ENCODE results near the gene CTSD. TPM values are rescaled to one million over a fixed set of nuclear protein-coding genes. Genes with fewer than 3 reads are reported as not detected.

CTSD gene
- total and polyA plus RNA-seq, 2 of the 4 experiments (the other 2 are of a cell fraction), result 39.8 to 166 TPM

- Histone ChIP-seq H2BK15ac (ENCODE audit: low read depth, low read length) (no peak overlapping the region), H4K91ac (ENCODE audit: insufficient read depth, low read depth, low read length) (no peak overlapping the region), H3K9ac (ENCODE audit: low read depth, low read length) (no peak overlapping the region), H2AK9ac (replicated peaks; ENCODE audit: low read depth, low read length, poor library complexity) (no peak overlapping the region), H2BK5ac (ENCODE audit: low read depth, low read length, poor library complexity, severe bottlenecking) (no peak overlapping the region), H3K36me3 (ENCODE audit: control insufficient read depth, insufficient read depth, low read length) (no peaks in the 10 kb centered on the region), H2AFZ (replicated peaks; ENCODE audit: low read length, poor library complexity) (no peak overlapping the region), H3K9me3 (ENCODE audit: control insufficient read depth, insufficient read depth, low read length) (no peaks in the 10 kb centered on the region), H3K4me3 (ENCODE audit: insufficient read depth, low read depth, low read length) (no peak overlapping the region), H3K23ac (ENCODE audit: low read depth, low read length) (no peak overlapping the region), H3K56ac (ENCODE audit: extremely low read depth, insufficient read depth, low read length) (no peak overlapping the region), H3K9me1 (ENCODE audit: insufficient read depth, low read length) (no peaks in the 10 kb centered on the region), H3K27me3 (ENCODE audit: control insufficient read depth, insufficient read depth, low read length) (peaks cover 44% of the 10 kb centered on the region), H3K79me1 (ENCODE audit: low read depth in 1 of 2, low read length in 2 of 2) (no peaks in the 10 kb centered on the region), H2BK120ac (ENCODE audit: low read depth, low read length) (no peak overlapping the region), H2AK5ac (ENCODE audit: low read depth, low read length) (no peak overlapping the region), H4K8ac (ENCODE audit: low read depth in 2 of 2, low read length in 2 of 2) (no peak overlapping the region), H3K27ac (ENCODE audit: insufficient read depth, low read length) (no peak overlapping the region), H3K4me2 (ENCODE audit: low read depth, low read length) (no peak overlapping the region), H3K4me1 (ENCODE audit: control insufficient read depth, insufficient read depth, low read length) (no peaks in the 10 kb centered on the region), H3K4ac (ENCODE audit: low read depth, low read length) (no peak overlapping the region), H4K5ac (ENCODE audit: low read depth, low read length) (no peak overlapping the region), H3K14ac (replicated peaks; ENCODE audit: low read depth, low read length) (no peak overlapping the region), H4K20me1 (ENCODE audit: insufficient read depth, low read length) (no peaks in the 10 kb centered on the region), H2BK20ac (ENCODE audit: low read depth, low read length) (no peak overlapping the region), H3K18ac (ENCODE audit: low read depth, low read length) (no peak overlapping the region)
- CTCF ChIA-PET, result no interaction called here
- dilution Hi-C loops (cut with HindIII; ENCODE audit: low sequenced_read_pairs, unreplicated experiment), result no loop called here
- TF ChIP-seq ELK1 (IDR thresholded peaks at IDR 0.05; ENCODE audit: borderline replicate concordance, low read depth, low read length), result no peak
- TF ChIP-seq CTCF (conservative IDR thresholded peaks at IDR 0.05; ENCODE audit: low read depth, low read length), result no peak
- no peak for TF ChIP-seq CEBPB (IDR thresholded peaks at IDR 0.05; ENCODE audit: low read depth, low read length)
- BruUV-seq (replicated peaks), result no TSS peak
- in situ Hi-C loops (cut with MboI; ENCODE audit: low sequenced_read_pairs), result no loop called here
- POLR2A ChIA-PET (ENCODE audit: unreplicated experiment), result no interaction called here
- no peak for ATAC-seq (ENCODE audit: low read depth)
- no peak for DNase-seq
- WGBS, 2 experiments (ENCODE audit: extremely low coverage in 2 of 2, insufficient read length in 1 of 2), result 97% methylated on average over 6 of the region's 12 CpGs; no CpG with 5 or more reads in 1 of the 2 experiments
- intact Hi-C loops (cut with micrococcal nuclease), result loop anchor here (5.0 kb wide), 1 partner anchor 70 kb away; no protein-coding TSS in a partner anchor
These were observed 28.7 kb upstream of the CTSD start for GRCh38 chr11:1792461-1792860.

Data from IMR-90 (cell line).